ENCODE measurements around the gene STAU1.
"Not testable (repeated sequence)": the region's sequence is repeated elsewhere in the genome, so short reads cannot be mapped to it uniquely, and the experiment has no call there.

Gene STAU1

DNA sequence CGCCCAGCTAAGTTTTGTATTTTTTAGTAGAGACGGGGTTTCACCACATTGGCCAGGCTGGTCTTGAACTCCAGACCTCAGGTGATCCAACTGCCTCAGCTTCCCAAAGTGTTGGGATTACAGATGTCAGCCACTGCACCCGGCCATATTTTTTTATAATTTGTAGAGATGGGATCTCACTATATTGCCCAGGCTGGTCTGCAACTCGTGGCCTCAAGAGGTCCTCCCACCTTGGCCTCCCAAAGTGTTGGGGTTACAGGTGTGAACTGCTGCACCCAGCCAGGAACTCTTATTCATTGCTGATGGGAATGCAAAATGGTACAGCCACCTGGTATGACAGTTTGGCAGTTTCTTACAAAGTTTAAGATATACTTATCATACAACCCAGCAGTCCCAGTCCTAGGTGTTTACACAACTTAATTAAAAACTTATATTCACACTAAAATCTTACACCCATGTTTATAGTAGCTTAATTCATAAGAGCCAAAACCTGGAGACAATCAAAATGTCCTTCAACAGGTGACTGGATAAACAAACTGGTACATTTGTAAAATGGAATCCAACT, 11.7 kb upstream of the STAU1 start:
- no peak for DNase-seq

DNA sequence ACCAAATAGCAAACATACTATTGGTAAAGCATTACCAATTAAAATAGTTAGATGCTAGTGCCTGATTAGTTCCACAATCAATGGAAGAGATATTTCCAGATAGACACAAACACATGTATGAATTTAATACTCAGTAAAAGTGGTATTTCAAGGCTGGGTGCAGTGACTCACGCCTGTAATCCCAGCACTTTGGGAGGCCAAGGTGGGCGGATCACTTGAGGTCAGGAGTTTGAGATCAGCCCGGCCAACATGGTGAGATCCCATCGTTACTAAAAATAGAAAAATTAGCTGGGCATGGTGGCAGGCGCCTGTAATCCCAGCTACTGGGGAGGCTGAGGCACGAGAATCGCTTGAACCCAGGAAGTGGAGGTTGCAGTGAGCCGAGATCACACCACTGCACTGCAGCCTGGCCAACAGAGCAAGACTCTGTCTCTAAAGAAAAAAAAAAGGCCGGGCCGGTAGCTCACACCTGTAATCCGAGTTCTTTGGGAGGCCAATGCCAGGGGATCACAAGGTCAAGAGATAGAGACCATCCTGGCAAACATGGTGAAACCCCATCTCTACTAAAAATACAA, 4.9 kb upstream of the STAU1 start:
- DNase-seq = not testable (repeated sequence)

DNA sequence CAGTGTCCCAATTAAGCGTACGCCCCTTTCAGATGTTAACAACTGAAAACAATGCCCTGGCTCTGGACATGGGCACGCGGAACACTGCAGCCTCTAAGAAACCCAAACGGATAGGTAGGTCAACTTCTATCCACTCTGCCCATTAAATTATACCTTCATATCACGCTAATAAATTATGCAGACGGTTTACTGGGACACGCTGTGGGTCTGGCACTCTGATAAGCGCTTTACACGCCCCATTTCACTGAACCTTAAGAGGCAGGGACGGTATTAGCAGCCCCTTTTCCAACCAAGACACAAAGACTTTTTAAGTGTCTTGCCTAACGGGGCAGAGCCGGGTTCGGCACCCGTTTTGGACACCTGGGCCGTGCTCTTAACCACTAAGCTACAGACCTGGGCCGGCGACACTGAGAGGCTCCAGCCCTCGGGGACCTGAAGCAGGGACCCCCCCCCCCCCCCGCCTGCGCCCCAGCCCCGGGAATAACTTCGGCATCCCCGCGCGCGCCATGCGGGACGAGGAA, 744 bp downstream of the STAU1 start:
- peak; percentile 17 for DNase-seq

DNA sequence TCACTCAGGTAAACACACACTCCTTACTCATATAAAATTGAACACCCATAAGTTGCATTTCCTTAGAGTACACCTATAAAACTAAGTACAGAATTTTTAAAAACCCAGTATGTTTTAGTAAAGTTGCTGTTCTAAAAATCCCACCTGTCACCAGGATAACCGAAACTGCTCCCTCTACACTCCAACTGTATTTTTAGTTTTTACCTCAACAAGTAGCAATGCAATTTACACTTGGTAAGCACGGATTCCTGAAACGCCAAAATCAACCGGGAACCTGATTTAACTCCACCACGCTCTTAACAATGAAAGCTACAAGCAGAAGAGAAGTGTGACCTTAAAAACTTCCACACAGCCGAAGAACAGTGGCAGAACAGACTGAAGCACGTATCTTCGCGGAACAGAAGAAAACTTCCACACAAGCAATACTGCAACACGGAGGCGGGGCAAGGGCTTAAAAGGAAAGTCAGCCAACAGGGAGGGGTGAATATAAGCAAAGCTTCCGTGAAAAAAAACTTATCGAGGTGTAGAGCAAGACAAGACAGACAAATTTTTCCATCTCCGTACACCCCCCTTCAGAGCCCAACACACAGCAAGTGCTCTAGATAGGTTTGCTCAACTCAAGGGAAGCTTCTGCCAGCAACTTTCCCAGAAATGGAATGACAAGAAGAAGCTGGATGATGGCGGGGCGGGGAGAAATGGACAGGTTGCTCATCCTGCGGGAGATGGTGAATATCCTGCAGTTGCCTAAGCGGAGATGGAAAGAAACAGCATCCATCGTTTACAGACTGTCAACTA, 1.4 kb downstream of the STAU1 start:
- DNase-seq = peak; percentile 68

- no peak for DNase-seq
These were observed 2.9 kb downstream of the STAU1 start for GRCh38 chr20:49185071-49185761.

- no peak for DNase-seq
These were observed 3.5 kb downstream of the STAU1 start for GRCh38 chr20:49184691-49185070.

GRCh38 chr20:49184084-49184501, 4.0 kb downstream of the STAU1 start:
- DNase-seq = not testable (repeated sequence)

DNA sequence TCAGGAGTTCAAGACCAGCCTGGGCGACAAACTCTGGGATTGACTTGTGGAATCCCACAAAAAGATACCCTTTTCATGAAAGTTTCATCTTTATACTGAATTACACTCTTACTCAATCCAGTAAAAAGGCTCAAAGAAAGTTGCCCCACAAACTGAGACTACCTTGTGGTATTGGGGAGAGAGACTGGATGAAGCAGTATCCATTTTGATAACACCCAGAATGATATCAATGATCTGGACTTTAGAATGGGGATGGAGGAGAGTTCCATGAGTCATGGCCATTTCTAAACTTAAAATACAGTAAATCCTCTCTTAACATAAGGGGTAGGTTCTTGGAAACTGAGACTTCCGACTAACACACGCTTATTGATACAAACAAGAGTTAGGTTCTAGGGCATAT, 4.7 kb downstream of the STAU1 start:
- no peak for DNase-seq

- DNase-seq = no peak
These were observed 6.8 kb downstream of the STAU1 start for GRCh38 chr20:49181265-49181877.

DNA sequence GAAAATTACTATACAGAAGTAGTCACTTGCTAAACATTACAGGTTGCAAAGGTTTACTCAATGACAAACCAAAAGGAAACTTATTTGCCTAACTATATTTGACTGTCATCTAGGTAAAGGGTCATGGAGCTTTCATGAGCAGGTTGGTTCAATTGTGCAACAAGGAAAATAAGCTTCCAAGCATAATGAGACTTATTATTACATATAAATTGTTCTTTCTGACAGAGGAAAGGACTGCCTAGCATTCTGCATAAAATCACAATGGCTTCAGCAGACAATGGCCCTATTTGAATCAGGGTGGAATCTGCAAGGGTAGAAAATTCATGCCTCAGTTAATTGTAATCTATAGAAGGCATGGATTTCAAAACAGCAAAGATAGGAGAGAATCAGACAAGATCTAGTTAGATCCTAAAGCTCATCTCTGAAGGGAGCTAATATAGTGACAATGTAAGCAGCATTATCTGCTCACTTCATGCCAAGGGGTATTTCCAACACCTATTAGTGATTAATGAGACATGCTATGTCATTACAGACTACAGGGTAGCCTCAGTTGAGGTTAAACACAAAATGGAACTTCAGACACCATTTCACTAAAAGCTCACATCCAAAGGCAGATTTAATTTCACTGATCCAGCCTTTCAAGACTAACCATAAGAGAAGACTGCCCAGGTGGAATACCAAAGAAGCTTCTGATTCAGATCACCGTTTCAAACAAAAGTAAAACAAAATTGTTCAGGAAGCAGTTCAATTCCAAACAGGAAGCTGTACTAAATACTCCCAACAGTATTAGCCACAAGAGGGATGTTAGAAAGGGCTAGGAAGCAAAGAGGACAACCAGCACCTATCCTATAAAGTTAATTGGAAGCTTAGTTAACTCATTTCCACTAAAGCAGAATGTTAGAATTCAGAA, 8.5 kb downstream of the STAU1 start:
- no peak for DNase-seq

DNA sequence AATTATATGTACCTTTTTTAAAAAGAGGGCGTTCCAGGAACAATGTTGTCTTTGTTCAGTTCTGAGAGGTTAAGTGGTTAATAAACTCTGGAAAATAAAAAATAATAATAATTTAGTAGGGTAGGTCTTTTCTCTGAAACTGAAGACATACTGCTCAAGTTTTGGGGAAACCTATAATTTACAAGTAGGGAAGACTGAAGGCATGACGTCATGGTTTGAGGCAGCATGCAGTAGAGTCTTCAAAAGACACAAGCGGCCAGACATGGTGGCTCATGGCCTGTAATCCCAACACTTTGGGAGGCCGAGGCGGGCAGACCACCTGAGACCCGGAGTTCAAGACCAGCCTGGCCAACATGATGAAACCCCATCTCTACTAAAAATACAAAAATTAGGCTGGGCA, 14.0 kb downstream of the STAU1 start:
- DNase-seq = no peak

GRCh38 chr20:49172413-49172812, 15.7 kb downstream of the STAU1 start:
- no peak for DNase-seq

DNA sequence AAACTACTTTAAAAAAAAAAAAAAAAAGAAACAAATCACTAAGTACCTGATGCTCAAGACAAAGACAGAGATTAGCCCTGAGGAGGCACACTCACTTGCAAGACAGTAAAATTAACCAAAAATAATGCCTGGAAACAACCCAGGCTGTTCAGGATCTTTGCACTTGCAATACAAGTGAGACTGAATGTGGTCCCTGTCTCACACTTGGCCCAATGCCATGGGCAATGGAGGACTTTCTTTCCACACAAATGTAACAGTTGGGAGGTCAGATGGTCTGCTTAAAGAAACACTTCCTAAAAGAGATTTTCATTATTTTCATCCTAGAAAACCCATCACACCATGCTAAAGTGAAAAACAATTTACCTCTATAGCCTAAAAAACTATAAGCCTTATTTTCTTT, 16.2 kb downstream of the STAU1 start:
- DNase-seq = no peak

- no peak for DNase-seq
These were observed 17.4 kb downstream of the STAU1 start for GRCh38 chr20:49170714-49171113.

- DNase-seq = no peak
These were observed 18.6 kb downstream of the STAU1 start for GRCh38 chr20:49169547-49169946.

DNA sequence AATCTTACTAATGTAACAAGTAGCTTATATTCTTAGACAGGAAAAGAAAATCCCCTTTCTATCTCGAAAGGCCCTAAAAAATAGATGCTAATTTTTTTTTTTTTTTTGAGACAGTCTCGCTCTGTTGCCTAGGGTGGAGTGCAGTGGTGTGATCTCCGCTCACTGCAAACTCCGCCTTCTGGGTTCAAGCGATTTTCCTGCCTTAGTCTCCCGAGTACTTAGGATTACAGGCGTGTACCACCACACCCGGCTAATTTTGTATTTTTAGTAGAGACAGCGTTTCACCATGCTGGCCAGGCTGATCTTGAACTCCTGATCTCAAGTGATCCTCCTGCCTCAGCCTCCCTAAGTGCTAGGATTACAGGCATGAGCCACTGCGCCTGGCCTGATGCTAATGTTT, 19.3 kb downstream of the STAU1 start:
- DNase-seq = not testable (repeated sequence)

- no peak for DNase-seq
These were observed 20.2 kb downstream of the STAU1 start for GRCh38 chr20:49167811-49168507.

GRCh38 chr20:49166534-49167449, 21.3 kb downstream of the STAU1 start:
- no peak for DNase-seq

DNA sequence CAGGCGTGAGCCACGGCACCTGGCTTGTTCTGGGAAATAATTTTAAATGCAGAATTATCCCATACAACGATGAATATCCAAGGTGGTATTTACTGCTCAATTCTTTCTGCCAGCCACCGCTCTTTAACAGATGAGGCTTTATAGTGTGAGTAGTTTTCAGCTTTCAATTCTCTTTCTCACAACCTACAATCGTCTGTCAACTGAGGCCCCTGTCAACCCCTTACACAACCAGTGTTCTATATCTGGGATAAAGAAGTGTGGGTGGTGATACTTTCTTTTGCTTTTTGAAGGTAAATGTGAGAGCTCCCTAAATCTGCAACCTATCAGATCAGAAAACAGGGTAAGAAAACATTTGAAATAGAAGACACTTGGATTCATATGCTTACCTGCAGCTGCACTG, 22.5 kb downstream of the STAU1 start:
- no peak for DNase-seq

- no peak for DNase-seq
These were observed 24.4 kb downstream of the STAU1 start for GRCh38 chr20:49163696-49164095.

Measured in central memory CD4-positive, alpha-beta T cell (primary cell).